Amygdala (tissue), 56 donors: Measurements from ENCODE around the gene C19orf38.
"Not testable (repeated sequence)": the region's sequence is repeated elsewhere in the genome, so short reads cannot be mapped to it uniquely, and the experiment has no call there.

ENCODE experiments used
- DNase-seq, 56 donors: peaks; one replicate each; lab custom pipeline; 2025; lab: John Stamatoyannopoulos, UW

C19orf38 gene

GRCh38 chr19:10819124-10820060 is 28.8 kb upstream of the C19orf38 start:
- no peak for DNase-seq

- no peak for DNase-seq
Observed at GRCh38 chr19:10820173-10820572, 28.0 kb upstream of the C19orf38 start.

GRCh38 chr19:10823690-10824089 is 24.5 kb upstream of the C19orf38 start:
- no peak for DNase-seq

GRCh38 chr19:10826231-10826630 is 22.0 kb upstream of the C19orf38 start:
- DNase-seq: no peak

- DNase-seq: no peak
Observed at GRCh38 chr19:10826846-10827245, 21.4 kb upstream of the C19orf38 start.

- no peak for DNase-seq
Observed at GRCh38 chr19:10828981-10829821, 19.0 kb upstream of the C19orf38 start.

GRCh38 chr19:10829967-10830366 is 18.2 kb upstream of the C19orf38 start:
- no peak for DNase-seq

GRCh38 chr19:10830370-10830769 is 17.8 kb upstream of the C19orf38 start:
- no peak for DNase-seq

- no peak for DNase-seq
Observed at GRCh38 chr19:10830931-10831779, 17.1 kb upstream of the C19orf38 start.

- DNase-seq: no peak
Observed at GRCh38 chr19:10831987-10832938, 16.0 kb upstream of the C19orf38 start.

GRCh38 chr19:10832939-10833296 is 15.3 kb upstream of the C19orf38 start:
- no peak for DNase-seq

GRCh38 chr19:10835089-10835753 is 13.0 kb upstream of the C19orf38 start:
- peak in 3 of 56 donors; percentile 19 to 45 (median 39) for DNase-seq

GRCh38 chr19:10835754-10836478 is 12.3 kb upstream of the C19orf38 start, which contains the start of gene TMED1:
TMED1 (minus strand) TSS chr19:10836212; CDS start chr19:10836191, 21 bp downstream.
- peak; percentile 69 to 100 (median 96) for DNase-seq

- peak in 35 of 56 donors; percentile 68 to 96 (median 87) for DNase-seq
Observed at GRCh38 chr19:10836479-10837330, 11.5 kb upstream of the C19orf38 start.

GRCh38 chr19:10837649-10838048 is 10.6 kb upstream of the C19orf38 start:
- not testable (repeated sequence) for DNase-seq

- no peak for DNase-seq
Observed at GRCh38 chr19:10838377-10838776, 9.8 kb upstream of the C19orf38 start.
